Mesendoderm (in vitro differentiated cells): ENCODE data around the gene CCDC172.

Experiments
- DNase-seq: peaks from one replicate; pipeline ENCODE4 v3.0.0; 2013
- H2AK5ac ChIP-seq: 2 replicates; pipeline ENCODE4 v1.6.1; 2013; ENCODE audit warnings: low read length, inconsistent platforms
- H2BK120ac ChIP-seq: 2 replicates; pipeline ENCODE4 v1.6.1; 2013; ENCODE audit warnings: low read depth, mild to moderate bottlenecking, low read length, moderate library complexity, mixed read lengths
- H2BK15ac ChIP-seq: replicated peaks from 2 replicates; pipeline ENCODE4 v1.6.1; 2013; ENCODE audit warnings: low read depth, mild to moderate bottlenecking, moderate library complexity
- H2BK5ac ChIP-seq: 2 replicates; pipeline ENCODE4 v1.6.1; 2013; ENCODE audit warnings: low read length, inconsistent platforms
- H3K18ac ChIP-seq: 2 replicates; pipeline ENCODE4 v1.6.1; 2013; ENCODE audit warnings: mild to moderate bottlenecking, low read length, mixed read lengths
- H3K23ac ChIP-seq: one replicate; pipeline ENCODE4 v1.6.1; 2013; ENCODE audit warnings: low read length
- H3K27ac ChIP-seq: 2 replicates; pipeline ENCODE4 v1.5.1; 2013; ENCODE audit warnings: low read depth, mild to moderate bottlenecking, inconsistent platforms, low read length, moderate library complexity
- H3K27me3 ChIP-seq: 2 replicates; pipeline ENCODE4 v1.6.1; 2013; ENCODE audit warnings: low read length, control low read depth, mild to moderate bottlenecking, inconsistent platforms; ENCODE audit not compliant: insufficient read depth, poor library complexity
- H3K36me3 ChIP-seq: 2 replicates; pipeline ENCODE4 v1.6.1; 2013; ENCODE audit warnings: low read length, inconsistent platforms; ENCODE audit not compliant: control insufficient read depth, insufficient read depth
- H3K4ac ChIP-seq: one replicate; pipeline ENCODE4 v1.6.1; 2013; ENCODE audit warnings: low read depth, mild to moderate bottlenecking, low read length, moderate library complexity
- H3K4me1 ChIP-seq: 2 replicates; pipeline ENCODE4 v1.6.1; 2013; ENCODE audit warnings: low read depth, low read length, inconsistent platforms; ENCODE audit not compliant: control insufficient read depth
- H3K4me2 ChIP-seq: 2 replicates; pipeline ENCODE4 v1.6.1; 2013; ENCODE audit warnings: low read length
- H3K4me3 ChIP-seq: 2 replicates; pipeline ENCODE4 v1.5.1; 2013; ENCODE audit warnings: mild to moderate bottlenecking, low read length
- H3K56ac ChIP-seq: one replicate; pipeline ENCODE4 v1.6.1; 2013; ENCODE audit warnings: low read length
- H3K79me1 ChIP-seq: 2 replicates; pipeline ENCODE4 v1.6.1; 2013; ENCODE audit warnings: low read length, inconsistent platforms
- H3K79me2 ChIP-seq: 2 replicates; pipeline ENCODE4 v1.6.1; 2013; ENCODE audit warnings: mild to moderate bottlenecking, low read length; ENCODE audit not compliant: control insufficient read depth, insufficient read depth
- H3K9ac ChIP-seq: 2 replicates; pipeline ENCODE4 v1.6.1; 2013; ENCODE audit warnings: low read length, inconsistent platforms
- H4K5ac ChIP-seq: one replicate; pipeline ENCODE4 v1.6.1; 2013; ENCODE audit warnings: low read length
- H4K8ac ChIP-seq: one replicate; pipeline ENCODE4 v1.6.1; 2013; ENCODE audit warnings: low read depth, mild to moderate bottlenecking, control low read depth, low read length, moderate library complexity
- WGBS: extraction: QIAGEN DNeasy Blood & Tissue Kit; methylation state at CpG from one replicate; pipeline ENCODE4 v1.1.7; 2013; ENCODE audit warnings: low lambda C conversion rate, missing lambda C conversion rate; ENCODE audit not compliant: insufficient coverage; ENCODE audit errors: extremely low coverage; 5-methylcytosine and 5-hydroxymethylcytosine counted together

The CCDC172 gene

DNA sequence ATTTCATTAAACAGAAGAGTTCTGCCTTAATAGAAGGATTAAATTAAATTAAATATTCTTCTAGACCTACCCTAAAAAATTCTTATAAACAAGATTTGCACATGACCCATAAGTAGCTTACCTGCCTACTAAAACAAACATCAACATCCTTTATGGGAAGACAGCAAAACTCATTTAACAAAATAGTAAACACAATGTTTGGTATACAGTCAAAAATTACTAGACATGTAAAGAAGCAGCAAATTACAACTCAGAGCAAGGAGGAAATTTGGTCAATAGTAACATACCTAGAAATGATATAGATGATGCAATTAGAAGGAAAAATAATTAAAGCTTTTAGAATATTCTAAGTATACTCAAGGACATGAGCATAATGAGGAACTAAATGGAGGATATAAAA, 27.9 kb downstream of the CCDC172 start:
- Histone ChIP-seq H3K4me3 (no peak overlapping the region), H2BK120ac (no peak overlapping the region), H3K56ac (no peak overlapping the region), H2AK5ac (no peak overlapping the region), H3K27me3 (no peaks in the 10 kb centered on the region), H4K8ac (no peak overlapping the region), H3K4ac (no peak overlapping the region), H3K23ac (no peak overlapping the region), H3K79me2 (no peaks in the 10 kb centered on the region), H3K18ac (no peak overlapping the region), H3K79me1 (no peaks in the 10 kb centered on the region), H2BK5ac (no peak overlapping the region), H3K4me1 (no peaks in the 10 kb centered on the region), H3K9ac (no peak overlapping the region), H3K4me2 (no peak overlapping the region), H2BK15ac (no peak overlapping the region), H3K27ac (no peak overlapping the region), H3K36me3 (no peaks in the 10 kb centered on the region), H4K5ac (no peak overlapping the region)
- DNase-seq = no peak

DNA sequence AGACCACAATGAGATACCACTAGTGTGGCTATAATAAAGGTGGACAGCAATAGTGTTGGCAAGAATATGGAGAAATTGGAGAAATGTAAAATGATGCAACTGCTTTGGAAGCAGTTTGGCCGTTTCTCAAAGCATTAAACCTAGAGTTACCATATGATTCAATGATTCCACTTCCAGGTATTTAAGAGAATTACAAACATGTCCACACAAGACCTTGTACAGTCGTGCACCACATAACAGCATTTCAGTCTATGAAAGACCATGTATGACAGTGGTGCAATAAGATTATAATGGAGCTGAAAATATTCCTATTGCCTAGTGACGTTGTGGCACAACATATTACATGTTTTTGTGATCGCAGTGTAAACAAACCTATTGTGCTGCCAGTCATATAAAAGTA, 29.6 kb downstream of the CCDC172 start:
- Histone ChIP-seq H2AK5ac (no peak overlapping the region), H2BK15ac (no peak overlapping the region), H2BK120ac (no peak overlapping the region), H2BK5ac (no peak overlapping the region), H3K36me3 (no peaks in the 10 kb centered on the region), H3K18ac (no peak overlapping the region), H4K5ac (no peak overlapping the region), H3K79me1 (no peaks in the 10 kb centered on the region), H3K4me3 (no peak overlapping the region), H3K9ac (no peak overlapping the region), H4K8ac (no peak overlapping the region), H3K4me2 (no peak overlapping the region), H3K4me1 (no peaks in the 10 kb centered on the region), H3K23ac (no peak overlapping the region), H3K79me2 (no peaks in the 10 kb centered on the region), H3K27me3 (no peaks in the 10 kb centered on the region), H3K27ac (no peak overlapping the region), H3K56ac (no peak overlapping the region), H3K4ac (no peak overlapping the region)
- no peak for DNase-seq
- no CpG with 5 or more reads among the region's 4 CpGs for WGBS

DNA sequence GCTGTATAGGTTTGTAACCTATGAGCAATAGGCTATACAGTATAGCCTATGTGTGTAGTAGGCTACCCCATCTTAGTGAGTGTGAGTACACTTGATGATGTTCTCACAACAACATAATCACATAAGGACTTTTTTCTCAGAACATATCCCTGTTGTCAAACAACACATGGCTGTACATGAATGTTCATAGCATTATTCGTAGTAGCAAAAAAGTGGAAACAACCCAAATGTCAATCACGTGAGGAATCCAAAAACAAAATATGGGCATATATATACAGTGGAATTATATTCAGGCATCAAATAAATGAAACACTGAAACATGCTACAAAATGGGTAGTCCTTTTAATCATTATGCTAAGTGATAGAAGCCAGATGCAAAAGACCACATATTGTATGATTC, 31.1 kb downstream of the CCDC172 start:
- Histone ChIP-seq H2AK5ac (no peak overlapping the region), H3K23ac (no peak overlapping the region), H2BK5ac (no peak overlapping the region), H3K79me2 (no peaks in the 10 kb centered on the region), H3K36me3 (no peaks in the 10 kb centered on the region), H3K9ac (no peak overlapping the region), H2BK120ac (no peak overlapping the region), H3K27me3 (no peaks in the 10 kb centered on the region), H3K4me1 (no peaks in the 10 kb centered on the region), H2BK15ac (no peak overlapping the region), H3K4me3 (no peak overlapping the region), H4K8ac (no peak overlapping the region), H3K56ac (no peak overlapping the region), H3K18ac (no peak overlapping the region), H3K27ac (no peak overlapping the region), H3K79me1 (no peaks in the 10 kb centered on the region), H4K5ac (no peak overlapping the region), H3K4ac (no peak overlapping the region), H3K4me2 (no peak overlapping the region)
- DNase-seq = no peak
- no CpG with 5 or more reads among the region's 2 CpGs for WGBS

DNA sequence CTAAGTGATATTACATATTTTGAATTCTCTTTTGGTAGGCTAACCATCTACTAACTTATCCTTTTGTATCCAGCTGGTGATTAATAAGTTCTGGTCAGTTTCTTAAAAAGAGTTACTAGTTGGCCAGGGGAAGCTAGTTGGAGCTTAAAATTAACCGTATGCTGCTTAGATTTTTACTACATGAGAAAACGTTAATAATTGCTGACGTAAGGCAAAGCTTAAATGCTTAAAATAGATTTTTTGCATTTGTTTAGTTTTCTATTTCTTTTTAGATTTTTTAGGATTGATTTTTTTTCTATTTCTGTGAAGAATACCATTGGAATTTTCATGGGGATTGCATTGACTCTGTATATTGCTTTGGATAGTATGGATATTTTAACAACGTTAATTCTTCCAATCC, 32.6 kb downstream of the CCDC172 start:
- Histone ChIP-seq H2AK5ac (no peak overlapping the region), H2BK120ac (no peak overlapping the region), H3K27ac (no peak overlapping the region), H3K79me2 (no peaks in the 10 kb centered on the region), H3K79me1 (no peaks in the 10 kb centered on the region), H3K4me1 (no peaks in the 10 kb centered on the region), H3K23ac (no peak overlapping the region), H2BK5ac (no peak overlapping the region), H2BK15ac (no peak overlapping the region), H3K56ac (no peak overlapping the region), H3K4me2 (no peak overlapping the region), H3K9ac (no peak overlapping the region), H3K36me3 (no peaks in the 10 kb centered on the region), H3K18ac (no peak overlapping the region), H3K4me3 (no peak overlapping the region), H3K4ac (no peak overlapping the region), H4K8ac (no peak overlapping the region), H3K27me3 (no peaks in the 10 kb centered on the region), H4K5ac (no peak overlapping the region)
- WGBS = no CpG with 5 or more reads among the region's 4 CpGs
- DNase-seq = no peak

DNA sequence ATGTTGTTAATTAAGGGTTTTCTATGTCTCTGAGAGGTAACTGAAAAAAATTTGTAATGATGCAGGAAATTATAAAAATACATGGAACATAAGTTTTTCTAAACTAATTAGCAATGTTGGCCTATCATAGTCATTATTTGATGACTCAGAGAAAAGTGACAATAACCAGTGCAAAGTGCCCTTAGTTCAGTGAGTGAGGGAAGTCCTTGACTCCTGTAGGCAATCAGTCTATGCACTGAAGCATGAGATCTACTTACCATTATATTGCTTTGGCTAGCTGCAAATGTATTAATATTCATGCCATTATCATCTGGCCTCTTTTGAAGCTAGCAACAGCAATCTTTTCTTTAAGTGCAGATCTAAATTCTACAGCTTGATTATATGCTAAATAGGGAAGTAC, 40.6 kb downstream of the CCDC172 start:
- Histone ChIP-seq H3K27me3 (no peaks in the 10 kb centered on the region), H2BK5ac (no peak overlapping the region), H3K4me2 (no peak overlapping the region), H2BK15ac (no peak overlapping the region), H3K79me2 (no peaks in the 10 kb centered on the region), H3K4me1 (no peaks in the 10 kb centered on the region), H3K9ac (no peak overlapping the region), H3K4ac (no peak overlapping the region), H4K5ac (no peak overlapping the region), H3K36me3 (no peaks in the 10 kb centered on the region), H2AK5ac (no peak overlapping the region), H3K79me1 (no peaks in the 10 kb centered on the region), H3K23ac (no peak overlapping the region), H3K18ac (no peak overlapping the region), H3K56ac (no peak overlapping the region), H3K27ac (no peak overlapping the region), H2BK120ac (no peak overlapping the region), H4K8ac (no peak overlapping the region), H3K4me3 (no peak overlapping the region)
- no peak for DNase-seq

DNA sequence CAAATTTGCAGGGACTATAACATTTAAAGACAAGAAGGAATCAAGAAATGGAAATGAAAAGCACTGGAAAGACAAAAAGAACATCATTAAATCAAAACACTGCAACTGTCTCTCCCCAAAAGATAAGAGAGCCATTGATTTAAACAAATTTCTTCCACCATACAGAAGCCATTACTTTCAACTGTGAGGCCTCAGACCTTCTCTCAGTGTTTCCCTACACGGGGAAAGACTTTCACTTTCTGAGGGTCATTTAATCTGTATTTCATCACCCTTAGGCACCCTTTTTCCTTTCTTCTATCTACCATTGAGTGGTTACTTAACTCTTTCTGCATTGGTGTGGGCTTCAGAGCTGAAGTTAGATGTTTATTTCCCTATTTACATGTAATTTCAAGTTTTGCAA, 47.5 kb downstream of the CCDC172 start:
- Histone ChIP-seq H3K27ac (no peak overlapping the region), H3K4me3 (no peak overlapping the region), H3K9ac (no peak overlapping the region), H4K8ac (no peak overlapping the region), H3K56ac (no peak overlapping the region), H2BK15ac (no peak overlapping the region), H4K5ac (no peak overlapping the region), H3K79me1 (no peaks in the 10 kb centered on the region), H2BK120ac (no peak overlapping the region), H3K79me2 (no peaks in the 10 kb centered on the region), H3K18ac (no peak overlapping the region), H2BK5ac (no peak overlapping the region), H3K36me3 (no peaks in the 10 kb centered on the region), H3K4ac (no peak overlapping the region), H3K4me2 (no peak overlapping the region), H3K4me1 (no peaks in the 10 kb centered on the region), H3K23ac (no peak overlapping the region), H2AK5ac (no peak overlapping the region), H3K27me3 (no peaks in the 10 kb centered on the region)
- no CpG with 5 or more reads among the region's 1 CpG for WGBS
- peak; percentile 3 for DNase-seq
